HEK293 (cell line): ENCODE results near the gene SLC47A2.

Source experiments
- CTCF ChIA-PET: fragments of 350-600 bp; formaldehyde crosslinking; extraction: SDS; loops from one replicate; lab custom pipeline; 2021; ENCODE audit warnings: antibody characterized with exemption; lab: Yijun Ruan, JAX
- POLR2A ChIA-PET: fragments of 300-600 bp; formaldehyde crosslinking; extraction: SDS; loops from one replicate; lab custom pipeline; 2020; ENCODE audit warnings: antibody characterized with exemption, inconsistent platforms; lab: Yijun Ruan, JAX
- H3K27ac ChIP-seq: fragments of 200-500 bp; sonication (Bioruptor generic); 2 replicates; pipeline ENCODE4 v1.5.1; 2014; ENCODE audit warnings: low read depth, low read length, control low read depth, inconsistent platforms; ENCODE audit errors: extremely low read depth
- H3K36me3 ChIP-seq, 2 experiments: fragments of 200-500 bp in 1 of 2; sonication (Bioruptor generic) in 1 of 2; 1 replicate in 1 of 2; 2 replicates in 1 of 2; pipeline ENCODE4 v1.5.1; 2014 to 2017; ENCODE audit warnings: inconsistent platforms in 2 of 2, low read length in 2 of 2; ENCODE audit not compliant: control insufficient read depth in 2 of 2, insufficient read depth in 1 of 2
- H3K4me1 ChIP-seq: fragments of 200-500 bp; sonication (Bioruptor generic); 2 replicates; pipeline ENCODE4 v1.5.1; 2014; ENCODE audit warnings: mild to moderate bottlenecking, low read length, inconsistent platforms; ENCODE audit not compliant: control insufficient read depth, insufficient read depth
- H3K4me3 ChIP-seq: 2 replicates; pipeline ENCODE4 v1.5.1; 2011; ENCODE audit warnings: low read depth, mild to moderate bottlenecking, control low read depth, low read length, moderate library complexity
- H3K9me3 ChIP-seq: fragments of 200-500 bp; sonication (Bioruptor generic); 2 replicates; pipeline ENCODE4 v1.5.1; 2014; ENCODE audit warnings: low read depth, low read length, inconsistent platforms; ENCODE audit not compliant: control insufficient read depth, insufficient read depth
- GFI1B ChIP-seq: fragments of 450-650 bp; formaldehyde crosslinking; IDR thresholded peaks from 2 replicates; pipeline ENCODE4 v1.5.1; 2016; ENCODE audit warnings: missing biosample characterization, missing genetic modification characterization
- KLF9 ChIP-seq: fragments of 450-650 bp; formaldehyde crosslinking; IDR thresholded peaks from 2 replicates; pipeline ENCODE4 v1.5.1; 2016; ENCODE audit warnings: missing biosample characterization, missing genetic modification characterization, low read depth
- ZEB2 ChIP-seq: fragments of 450-650 bp; formaldehyde crosslinking; IDR thresholded peaks from 2 replicates; pipeline ENCODE4 v1.5.1; 2016; ENCODE audit warnings: missing biosample characterization, missing genetic modification characterization
- ZNF138 ChIP-seq: fragments of 450-650 bp; formaldehyde crosslinking; IDR thresholded peaks from 2 replicates; pipeline ENCODE4 v1.5.1; 2016; ENCODE audit warnings: missing biosample characterization, missing genetic modification characterization, borderline replicate concordance
- ZNF48 ChIP-seq: fragments of 450-650 bp; formaldehyde crosslinking; IDR thresholded peaks from 2 replicates; pipeline ENCODE4 v1.5.1; 2016; ENCODE audit warnings: missing biosample characterization, missing genetic modification characterization
- ZNF623 ChIP-seq: fragments of 450-650 bp; formaldehyde crosslinking; IDR thresholded peaks from 2 replicates; pipeline ENCODE4 v1.5.1; 2016; ENCODE audit warnings: missing biosample characterization, missing genetic modification characterization
- ZNF624 ChIP-seq: fragments of 450-650 bp; formaldehyde crosslinking; IDR thresholded peaks from 2 replicates; pipeline ENCODE4 v1.5.1; 2017; ENCODE audit warnings: missing biosample characterization, missing genetic modification characterization
- ZNF658 ChIP-seq: fragments of 450-650 bp; formaldehyde crosslinking; IDR thresholded peaks from 2 replicates; pipeline ENCODE4; 2016; ENCODE audit warnings: missing biosample characterization, missing genetic modification characterization
- TF ChIP-seq, protein P1 (sequence below): fragments of 450-650 bp; formaldehyde crosslinking; IDR thresholded peaks from 2 replicates; pipeline ENCODE4 v1.5.1; 2016; ENCODE audit warnings: missing biosample characterization, missing genetic modification characterization
- TF ChIP-seq, protein P2 (sequence below): fragments of 450-650 bp; formaldehyde crosslinking; IDR thresholded peaks from 2 replicates; pipeline ENCODE4 v1.5.1; 2016; ENCODE audit warnings: missing biosample characterization, missing genetic modification characterization
- TF ChIP-seq, protein P3 (sequence below): fragments of 450-650 bp; formaldehyde crosslinking; IDR thresholded peaks from 2 replicates; pipeline ENCODE4 v1.5.1; 2016; ENCODE audit warnings: missing biosample characterization, missing genetic modification characterization
- TF ChIP-seq, protein P4 (sequence below): fragments of 450-650 bp; formaldehyde crosslinking; IDR thresholded peaks from 2 replicates; pipeline ENCODE4 v1.5.1; 2016; ENCODE audit warnings: missing biosample characterization, missing genetic modification characterization, borderline replicate concordance

The SLC47A2 gene

GRCh38 chr17:19743101-19744100 is 27.0 kb upstream of the SLC47A2 start:
- Histone ChIP-seq H3K4me3 (no peak overlapping the region), H3K9me3 (no peaks in the 10 kb centered on the region), H3K4me1 (peaks cover 3% of the 10 kb centered on the region; the same call in 1 of the 2 replicates), H3K36me3 (no peaks in the 10 kb centered on the region), H3K27ac (no peak overlapping the region)
- CTCF ChIA-PET: interaction anchor here (0.6 to 7.3 kb wide), 11 partner anchors 11 to 378 kb away, joined by 3 to 80 read pairs (median 3); no protein-coding TSS in a partner anchor
- POLR2A ChIA-PET: interaction anchor here (0.6 kb wide), 1 partner anchor 41 kb away, joined by 3 read pairs; no protein-coding TSS in a partner anchor
- TF ChIP-seq, protein P1, sequence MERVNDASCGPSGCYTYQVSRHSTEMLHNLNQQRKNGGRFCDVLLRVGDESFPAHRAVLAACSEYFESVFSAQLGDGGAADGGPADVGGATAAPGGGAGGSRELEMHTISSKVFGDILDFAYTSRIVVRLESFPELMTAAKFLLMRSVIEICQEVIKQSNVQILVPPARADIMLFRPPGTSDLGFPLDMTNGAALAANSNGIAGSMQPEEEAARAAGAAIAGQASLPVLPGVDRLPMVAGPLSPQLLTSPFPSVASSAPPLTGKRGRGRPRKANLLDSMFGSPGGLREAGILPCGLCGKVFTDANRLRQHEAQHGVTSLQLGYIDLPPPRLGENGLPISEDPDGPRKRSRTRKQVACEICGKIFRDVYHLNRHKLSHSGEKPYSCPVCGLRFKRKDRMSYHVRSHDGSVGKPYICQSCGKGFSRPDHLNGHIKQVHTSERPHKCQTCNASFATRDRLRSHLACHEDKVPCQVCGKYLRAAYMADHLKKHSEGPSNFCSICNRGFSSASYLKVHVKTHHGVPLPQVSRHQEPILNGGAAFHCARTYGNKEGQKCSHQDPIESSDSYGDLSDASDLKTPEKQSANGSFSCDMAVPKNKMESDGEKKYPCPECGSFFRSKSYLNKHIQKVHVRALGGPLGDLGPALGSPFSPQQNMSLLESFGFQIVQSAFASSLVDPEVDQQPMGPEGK (tag by site-specific recombination): no peak
- no peak for TF ChIP-seq ZEB2
- TF ChIP-seq KLF9: no peak
- TF ChIP-seq, protein P2, sequence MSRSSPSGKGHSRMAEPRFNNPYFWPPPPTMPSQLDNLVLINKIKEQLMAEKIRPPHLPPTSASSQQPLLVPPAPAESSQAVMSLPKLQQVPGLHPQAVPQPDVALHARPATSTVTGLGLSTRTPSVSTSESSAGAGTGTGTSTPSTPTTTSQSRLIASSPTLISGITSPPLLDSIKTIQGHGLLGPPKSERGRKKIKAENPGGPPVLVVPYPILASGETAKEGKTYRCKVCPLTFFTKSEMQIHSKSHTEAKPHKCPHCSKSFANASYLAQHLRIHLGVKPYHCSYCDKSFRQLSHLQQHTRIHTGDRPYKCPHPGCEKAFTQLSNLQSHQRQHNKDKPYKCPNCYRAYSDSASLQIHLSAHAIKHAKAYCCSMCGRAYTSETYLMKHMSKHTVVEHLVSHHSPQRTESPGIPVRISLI: no peak
- TF ChIP-seq ZNF624 (tag by site-specific recombination): no peak
- no peak for TF ChIP-seq GFI1B (tag by site-specific recombination)

DNA sequence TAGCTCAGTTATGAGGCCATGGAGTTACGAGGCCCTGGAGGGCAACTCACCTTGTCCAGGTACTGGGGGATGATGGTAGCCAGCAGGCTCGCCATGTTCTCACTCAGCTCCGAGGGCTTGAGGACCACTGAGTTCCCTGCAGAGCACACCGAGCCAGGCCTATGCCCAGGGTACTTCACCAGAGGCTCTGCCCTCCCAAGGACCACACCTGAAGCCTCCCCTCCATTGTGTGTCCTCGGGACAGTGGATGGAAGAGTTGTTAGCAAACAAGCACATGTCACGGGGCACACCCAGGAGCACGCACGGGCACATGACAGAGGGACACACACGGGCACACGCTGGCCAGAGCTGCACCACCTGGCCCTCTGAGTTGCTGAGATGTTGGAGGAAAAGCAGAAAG is 26.1 kb upstream of the SLC47A2 start:
- no peak for TF ChIP-seq ZNF623 (tag by site-specific recombination)
- no peak for TF ChIP-seq ZNF658 (tag by site-specific recombination)
- no peak for TF ChIP-seq ZNF48 (tag by site-specific recombination)
- TF ChIP-seq ZNF138 (tag by site-specific recombination): no peak
- TF ChIP-seq, protein P3, sequence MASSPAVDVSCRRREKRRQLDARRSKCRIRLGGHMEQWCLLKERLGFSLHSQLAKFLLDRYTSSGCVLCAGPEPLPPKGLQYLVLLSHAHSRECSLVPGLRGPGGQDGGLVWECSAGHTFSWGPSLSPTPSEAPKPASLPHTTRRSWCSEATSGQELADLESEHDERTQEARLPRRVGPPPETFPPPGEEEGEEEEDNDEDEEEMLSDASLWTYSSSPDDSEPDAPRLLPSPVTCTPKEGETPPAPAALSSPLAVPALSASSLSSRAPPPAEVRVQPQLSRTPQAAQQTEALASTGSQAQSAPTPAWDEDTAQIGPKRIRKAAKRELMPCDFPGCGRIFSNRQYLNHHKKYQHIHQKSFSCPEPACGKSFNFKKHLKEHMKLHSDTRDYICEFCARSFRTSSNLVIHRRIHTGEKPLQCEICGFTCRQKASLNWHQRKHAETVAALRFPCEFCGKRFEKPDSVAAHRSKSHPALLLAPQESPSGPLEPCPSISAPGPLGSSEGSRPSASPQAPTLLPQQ (tag by site-specific recombination): no peak
- TF ChIP-seq, protein P4, sequence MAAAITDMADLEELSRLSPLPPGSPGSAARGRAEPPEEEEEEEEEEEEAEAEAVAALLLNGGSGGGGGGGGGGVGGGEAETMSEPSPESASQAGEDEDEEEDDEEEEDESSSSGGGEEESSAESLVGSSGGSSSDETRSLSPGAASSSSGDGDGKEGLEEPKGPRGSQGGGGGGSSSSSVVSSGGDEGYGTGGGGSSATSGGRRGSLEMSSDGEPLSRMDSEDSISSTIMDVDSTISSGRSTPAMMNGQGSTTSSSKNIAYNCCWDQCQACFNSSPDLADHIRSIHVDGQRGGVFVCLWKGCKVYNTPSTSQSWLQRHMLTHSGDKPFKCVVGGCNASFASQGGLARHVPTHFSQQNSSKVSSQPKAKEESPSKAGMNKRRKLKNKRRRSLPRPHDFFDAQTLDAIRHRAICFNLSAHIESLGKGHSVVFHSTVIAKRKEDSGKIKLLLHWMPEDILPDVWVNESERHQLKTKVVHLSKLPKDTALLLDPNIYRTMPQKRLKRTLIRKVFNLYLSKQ (tag by site-specific recombination): no peak
- TF ChIP-seq ZNF624 (tag by site-specific recombination): no peak
- CTCF ChIA-PET: interaction anchor here (1.0 to 7.3 kb wide), 5 partner anchors 12 to 232 kb away, joined by 3 to 80 read pairs (median 4); no protein-coding TSS in a partner anchor
- Histone ChIP-seq H3K36me3 (no peaks in the 10 kb centered on the region), H3K9me3 (no peaks in the 10 kb centered on the region), H3K27ac (no peak overlapping the region), H3K4me1 (peaks cover 3% of the 10 kb centered on the region; the same call in 1 of the 2 replicates), H3K4me3 (no peak overlapping the region)
- POLR2A ChIA-PET: interaction anchor here (1.4 kb wide), 1 partner anchor 94 kb away, joined by 4 read pairs; the partner anchor contains the start of gene ALDH3A2
